Measurements from ENCODE around the gene ACADS.

The ACADS gene

DNA sequence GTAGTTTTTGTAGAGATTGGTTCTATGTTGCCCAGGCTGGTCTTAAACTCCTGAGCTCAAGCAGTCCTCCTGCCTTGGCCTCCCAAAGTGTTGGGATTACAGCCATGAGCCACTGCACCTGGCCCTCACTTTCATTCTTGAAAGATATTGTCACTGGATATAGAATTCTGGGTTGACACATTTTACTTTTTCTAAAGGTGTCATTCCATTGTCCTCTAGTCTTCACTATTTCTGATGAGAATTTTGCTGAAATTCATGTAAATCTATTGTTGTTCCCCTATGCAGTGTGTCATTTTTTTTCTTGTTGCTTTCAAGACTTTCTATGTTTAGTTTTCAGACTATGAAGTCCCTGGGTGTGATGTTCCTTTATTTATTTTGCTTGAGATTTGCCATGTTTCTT lies 29.2 kb downstream of the ACADS start:
- no peaks in the 10 kb centered on the region for H3K36me3 ChIP-seq (ENCODE audit: control insufficient read depth, insufficient read depth, low read length)
- no peak overlapping the region for H3K4me3 ChIP-seq (ENCODE audit: insufficient read depth, low read depth, low read length)
- H3K27me3 ChIP-seq (ENCODE audit: control insufficient read depth, insufficient read depth, low read length, poor library complexity, severe bottlenecking) = no peaks in the 10 kb centered on the region
- no peaks in the 10 kb centered on the region for H3K9me3 ChIP-seq (ENCODE audit: control insufficient read depth, low read length)
- no peak overlapping the region for H3K27ac ChIP-seq (ENCODE audit: insufficient read depth, low read depth, low read length, poor library complexity, severe bottlenecking)
- H3K4me1 ChIP-seq (ENCODE audit: control insufficient read depth, insufficient read depth, low read length) = peaks cover 2% of the 10 kb centered on the region

DNA sequence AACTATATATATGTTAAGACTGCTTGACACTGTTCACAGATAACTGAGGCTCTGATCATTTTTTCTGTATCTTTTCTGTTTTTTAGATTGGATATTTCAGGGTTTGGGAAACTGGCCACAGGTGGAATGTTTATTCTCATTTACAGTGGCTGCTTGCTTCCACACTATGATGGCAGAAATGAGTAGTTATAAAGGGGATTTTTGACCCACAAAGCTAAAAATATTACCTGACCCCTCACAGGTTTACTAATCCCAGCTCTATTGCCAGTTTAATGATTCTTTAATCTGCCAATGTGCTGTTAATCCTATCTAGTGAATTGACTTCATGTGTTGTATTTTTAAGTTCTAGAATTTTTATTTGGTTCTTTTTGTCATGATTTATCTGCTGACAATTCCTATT lies 29.6 kb downstream of the ACADS start:
- Histone ChIP-seq H3K9me3 (ENCODE audit: control insufficient read depth, low read length) (no peaks in the 10 kb centered on the region), H3K36me3 (ENCODE audit: control insufficient read depth, insufficient read depth, low read length) (no peaks in the 10 kb centered on the region), H3K27ac (ENCODE audit: insufficient read depth, low read depth, low read length, poor library complexity, severe bottlenecking) (no peak overlapping the region), H3K4me3 (ENCODE audit: insufficient read depth, low read depth, low read length) (no peak overlapping the region), H3K4me1 (ENCODE audit: control insufficient read depth, insufficient read depth, low read length) (peaks cover 5% of the 10 kb centered on the region), H3K27me3 (ENCODE audit: control insufficient read depth, insufficient read depth, low read length, poor library complexity, severe bottlenecking) (no peaks in the 10 kb centered on the region)

DNA sequence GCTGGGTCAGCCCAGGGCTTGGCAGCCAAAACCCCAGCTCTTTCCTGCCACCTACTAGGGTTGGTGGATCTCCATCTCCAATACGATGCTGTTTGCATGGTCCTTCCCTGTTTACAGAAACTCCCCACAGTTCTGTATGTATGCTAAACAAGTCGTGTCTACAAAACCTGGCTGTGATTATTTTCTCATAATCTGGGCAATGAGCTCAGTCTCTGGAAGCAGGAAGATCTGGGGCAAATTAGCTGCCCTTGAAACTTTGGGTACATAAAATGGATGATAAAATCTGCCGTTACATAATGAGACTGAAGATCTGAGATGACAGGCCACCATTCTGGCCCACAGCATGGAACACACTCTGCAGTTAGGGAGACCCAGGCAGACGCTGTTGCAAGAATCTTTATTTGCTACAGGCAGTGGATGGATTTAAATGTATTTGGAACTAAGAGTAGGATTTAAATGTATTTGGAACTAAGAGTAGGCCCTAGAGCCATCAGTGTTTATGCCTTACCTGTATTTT lies 31.7 kb downstream of the ACADS start:
- Histone ChIP-seq H3K27me3 (ENCODE audit: control insufficient read depth, insufficient read depth, low read length, poor library complexity, severe bottlenecking) (no peaks in the 10 kb centered on the region), H3K4me1 (ENCODE audit: control insufficient read depth, insufficient read depth, low read length) (peaks cover 5% of the 10 kb centered on the region), H3K36me3 (ENCODE audit: control insufficient read depth, insufficient read depth, low read length) (no peaks in the 10 kb centered on the region), H3K9me3 (ENCODE audit: control insufficient read depth, low read length) (no peaks in the 10 kb centered on the region), H3K4me3 (ENCODE audit: insufficient read depth, low read depth, low read length) (no peak overlapping the region), H3K27ac (ENCODE audit: insufficient read depth, low read depth, low read length, poor library complexity, severe bottlenecking) (no peak overlapping the region)
- 90 to 94% methylated on average over 4 of the region's 4 CpGs for WGBS, 2 experiments

DNA sequence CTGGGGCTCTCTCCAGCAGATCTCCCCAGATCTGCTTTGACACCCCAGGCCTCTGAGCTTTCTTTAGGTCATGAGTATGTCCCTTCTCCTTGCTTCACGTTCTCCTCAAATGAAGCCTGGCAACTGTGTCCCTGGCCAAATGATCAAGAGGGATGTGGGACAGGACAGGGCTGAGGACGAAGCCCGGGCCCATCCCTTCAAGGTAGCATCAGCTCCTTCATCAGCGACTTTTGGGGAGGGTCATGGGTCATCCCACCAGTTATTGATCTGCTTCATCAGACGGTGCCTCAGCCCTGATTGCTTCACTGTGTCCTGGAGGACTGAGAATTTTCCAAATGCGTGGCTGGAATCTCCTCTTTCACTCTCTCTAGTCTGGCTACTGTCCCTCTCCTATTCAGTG lies 32.3 kb downstream of the ACADS start:
- WGBS, 2 experiments = 94 to 95% methylated on average over 6 of the region's 6 CpGs
- no peaks in the 10 kb centered on the region for H3K9me3 ChIP-seq (ENCODE audit: control insufficient read depth, low read length)

DNA sequence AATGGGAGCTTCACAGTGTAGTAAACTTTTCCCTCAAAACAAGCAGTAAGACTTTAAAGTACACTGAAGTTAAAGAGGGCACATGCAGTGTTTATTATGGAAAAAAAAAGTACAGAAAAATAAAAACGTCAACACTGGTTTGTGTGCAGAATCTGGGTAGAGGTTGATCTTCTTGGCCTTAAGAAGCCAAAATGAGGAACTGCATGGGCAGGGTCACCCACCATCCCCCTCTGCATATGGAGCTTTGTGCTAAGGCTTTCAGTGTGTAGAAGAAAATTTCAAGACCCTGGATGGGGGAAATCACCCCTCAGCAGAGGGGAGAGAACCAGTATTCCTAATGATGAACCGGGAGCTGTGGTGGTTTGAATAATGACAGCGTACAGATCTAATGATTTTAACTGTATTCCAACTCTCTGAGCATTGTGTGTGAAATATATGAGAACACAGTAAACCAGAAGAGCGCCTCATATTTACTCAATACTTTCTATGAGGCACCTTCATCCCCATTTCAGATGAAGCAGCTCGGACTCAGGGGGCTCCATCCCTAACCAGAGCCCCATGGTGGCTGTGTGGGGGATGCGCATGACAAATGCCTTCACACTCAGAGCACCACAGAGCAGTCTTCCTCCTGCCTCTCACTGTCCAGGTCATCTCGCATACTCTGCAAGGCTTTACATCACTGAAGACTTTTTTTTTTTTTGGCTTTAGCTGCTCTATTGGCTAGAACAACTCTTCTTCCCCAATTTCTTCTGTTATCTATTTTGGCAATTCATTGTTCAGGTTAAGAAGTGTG lies 33.4 kb downstream of the ACADS start:
- no peak overlapping the region for H3K4me3 ChIP-seq (ENCODE audit: insufficient read depth, low read depth, low read length)
- 85 to 88% methylated on average over 7 of the region's 7 CpGs for WGBS, 2 experiments
- peaks cover 5% of the 10 kb centered on the region for H3K4me1 ChIP-seq (ENCODE audit: control insufficient read depth, insufficient read depth, low read length)
- peaks cover 5% of the 10 kb centered on the region for H3K36me3 ChIP-seq (ENCODE audit: control insufficient read depth, insufficient read depth, low read length)
- H3K27ac ChIP-seq (ENCODE audit: insufficient read depth, low read depth, low read length, poor library complexity, severe bottlenecking) = no peak overlapping the region
- no peaks in the 10 kb centered on the region for H3K9me3 ChIP-seq (ENCODE audit: control insufficient read depth, low read length)
- H3K27me3 ChIP-seq (ENCODE audit: control insufficient read depth, insufficient read depth, low read length, poor library complexity, severe bottlenecking) = no peaks in the 10 kb centered on the region

More for the DNA sequence above, 32.3 kb downstream of the ACADS start:
- no peak overlapping the region for H3K4me3 ChIP-seq (ENCODE audit: insufficient read depth, low read depth, low read length)
- no peak overlapping the region for H3K27ac ChIP-seq (ENCODE audit: insufficient read depth, low read depth, low read length, poor library complexity, severe bottlenecking)
- H3K4me1 ChIP-seq (ENCODE audit: control insufficient read depth, insufficient read depth, low read length) = peaks cover 5% of the 10 kb centered on the region
- no peaks in the 10 kb centered on the region for H3K27me3 ChIP-seq (ENCODE audit: control insufficient read depth, insufficient read depth, low read length, poor library complexity, severe bottlenecking)
- peaks cover 3% of the 10 kb centered on the region for H3K36me3 ChIP-seq (ENCODE audit: control insufficient read depth, insufficient read depth, low read length)

DNA sequence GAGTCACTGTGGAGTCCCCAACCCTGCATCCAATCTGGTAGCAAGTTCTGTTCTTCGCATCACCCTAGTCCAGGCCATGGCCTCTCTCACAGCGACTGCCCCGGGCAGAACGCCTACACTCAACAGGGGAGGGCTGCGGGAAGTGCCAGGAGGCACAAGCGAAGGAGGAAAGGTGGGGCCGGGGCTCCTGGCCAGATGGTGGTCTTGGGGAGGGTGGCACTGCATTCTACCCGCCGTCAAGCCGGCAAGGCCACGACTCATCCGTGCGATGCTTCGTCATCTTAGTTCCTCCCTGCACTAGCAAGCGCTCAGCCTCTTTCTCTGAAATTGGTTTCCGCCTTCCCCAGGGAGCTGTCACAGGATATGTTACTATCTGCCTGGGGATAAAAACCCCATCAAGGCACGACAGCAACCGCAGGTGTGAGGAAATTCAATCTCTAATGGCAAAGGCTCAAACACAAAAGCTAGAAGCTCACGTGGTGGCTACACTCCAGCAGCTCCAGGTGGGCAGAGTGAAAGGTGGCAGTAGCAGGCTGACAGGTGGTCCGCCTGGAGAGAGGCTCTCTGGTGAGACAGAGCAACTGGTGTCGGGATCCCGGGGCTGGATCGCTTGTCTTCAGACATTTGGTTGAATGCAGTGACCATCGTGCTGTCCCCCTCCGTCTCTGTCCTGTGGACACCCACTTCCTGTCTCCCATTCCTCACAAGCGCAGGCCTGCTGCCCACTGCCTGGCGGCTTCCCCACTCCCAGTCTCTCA lies 34.1 kb downstream of the ACADS start:
- H3K27ac ChIP-seq (ENCODE audit: insufficient read depth, low read depth, low read length, poor library complexity, severe bottlenecking) = no peak overlapping the region
- H3K27me3 ChIP-seq (ENCODE audit: control insufficient read depth, insufficient read depth, low read length, poor library complexity, severe bottlenecking) = no peaks in the 10 kb centered on the region
- no peaks in the 10 kb centered on the region for H3K9me3 ChIP-seq (ENCODE audit: control insufficient read depth, low read length)
- peaks cover 7% of the 10 kb centered on the region for H3K36me3 ChIP-seq (ENCODE audit: control insufficient read depth, insufficient read depth, low read length)
- no peak overlapping the region for H3K4me3 ChIP-seq (ENCODE audit: insufficient read depth, low read depth, low read length)
- WGBS, 2 experiments = 83 to 86% methylated on average over 27 of the region's 27 CpGs
- peaks cover 5% of the 10 kb centered on the region for H3K4me1 ChIP-seq (ENCODE audit: control insufficient read depth, insufficient read depth, low read length)

DNA sequence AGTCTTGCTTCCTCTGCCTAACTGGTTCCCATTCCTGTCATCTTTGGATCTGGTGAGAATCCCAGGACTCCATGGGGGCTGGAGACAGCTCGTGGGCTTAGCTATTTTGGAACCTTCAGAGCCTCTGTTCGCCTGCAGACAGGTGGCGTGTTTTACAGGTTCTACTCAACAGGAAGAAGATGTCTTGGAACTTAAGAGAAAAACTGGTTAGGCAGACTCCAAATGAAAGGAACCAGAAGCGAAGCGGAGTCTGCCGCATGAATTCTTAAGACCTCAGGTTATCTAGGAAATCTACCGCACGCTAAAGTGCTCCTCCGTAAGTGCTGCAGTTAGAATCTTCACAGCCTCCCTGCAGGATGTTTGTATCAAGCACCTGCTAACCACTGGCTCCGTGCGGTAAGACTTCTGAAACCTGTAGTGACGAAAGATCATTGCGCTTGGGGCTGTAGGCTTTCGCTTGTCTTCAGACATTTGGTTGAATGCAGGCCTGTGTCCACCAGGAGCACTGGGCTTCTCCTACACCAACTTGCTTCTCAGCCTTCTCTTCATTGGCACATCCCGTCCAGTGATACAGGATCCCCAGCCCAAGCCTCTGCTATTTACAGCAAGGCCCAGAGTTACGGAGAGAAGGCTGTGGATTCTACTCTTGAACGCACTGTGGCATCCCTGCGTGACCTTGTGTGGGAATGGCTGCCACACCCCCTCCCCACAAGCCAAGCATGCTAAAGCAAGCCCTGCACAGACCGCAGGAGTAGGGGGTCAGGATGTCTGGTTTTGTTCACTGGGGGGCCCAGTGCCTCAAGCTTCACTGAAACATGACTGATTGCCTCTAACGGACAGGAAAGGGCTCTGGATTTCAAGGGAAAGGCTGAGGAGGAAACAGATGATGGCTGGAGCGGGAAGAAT lies 35.0 kb downstream of the ACADS start:
- Histone ChIP-seq H3K4me3 (ENCODE audit: insufficient read depth, low read depth, low read length) (no peak overlapping the region), H3K4me1 (ENCODE audit: control insufficient read depth, insufficient read depth, low read length) (peaks cover 5% of the 10 kb centered on the region), H3K27ac (ENCODE audit: insufficient read depth, low read depth, low read length, poor library complexity, severe bottlenecking) (no peak overlapping the region), H3K9me3 (ENCODE audit: control insufficient read depth, low read length) (no peaks in the 10 kb centered on the region), H3K36me3 (ENCODE audit: control insufficient read depth, insufficient read depth, low read length) (peaks cover 9% of the 10 kb centered on the region), H3K27me3 (ENCODE audit: control insufficient read depth, insufficient read depth, low read length, poor library complexity, severe bottlenecking) (no peaks in the 10 kb centered on the region)
- WGBS, 2 experiments = 88 to 89% methylated on average over 21 of the region's 21 CpGs

DNA sequence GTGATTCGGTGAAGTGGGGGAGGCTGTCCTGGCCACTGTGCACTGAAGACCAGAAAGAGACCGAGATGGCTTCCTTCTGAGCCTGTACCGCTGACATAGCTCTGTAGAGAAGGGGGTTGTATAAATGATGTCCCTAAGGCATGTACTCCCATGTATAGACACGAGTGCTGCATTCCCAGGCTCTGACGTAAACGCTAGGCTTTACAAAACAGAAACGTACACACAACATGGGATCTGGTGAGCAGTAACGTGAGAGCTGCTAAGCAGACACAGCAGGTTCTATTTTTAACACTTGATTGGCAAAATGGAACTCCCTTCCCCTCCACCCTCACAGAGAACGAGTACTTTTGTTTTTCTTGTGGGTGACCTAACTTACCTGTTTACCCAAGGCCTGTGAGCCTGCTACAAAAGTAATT lies 35.9 kb downstream of the ACADS start:
- H3K4me1 ChIP-seq (ENCODE audit: control insufficient read depth, insufficient read depth, low read length) = peaks cover 5% of the 10 kb centered on the region
- H3K27me3 ChIP-seq (ENCODE audit: control insufficient read depth, insufficient read depth, low read length, poor library complexity, severe bottlenecking) = no peaks in the 10 kb centered on the region
- H3K9me3 ChIP-seq (ENCODE audit: control insufficient read depth, low read length) = no peaks in the 10 kb centered on the region
- H3K27ac ChIP-seq (ENCODE audit: insufficient read depth, low read depth, low read length, poor library complexity, severe bottlenecking) = no peak overlapping the region
- no peak overlapping the region for H3K4me3 ChIP-seq (ENCODE audit: insufficient read depth, low read depth, low read length)
- 93 to 94% methylated on average over 9 of the region's 9 CpGs for WGBS, 2 experiments
- peaks cover 15% of the 10 kb centered on the region for H3K36me3 ChIP-seq (ENCODE audit: control insufficient read depth, insufficient read depth, low read length)

DNA sequence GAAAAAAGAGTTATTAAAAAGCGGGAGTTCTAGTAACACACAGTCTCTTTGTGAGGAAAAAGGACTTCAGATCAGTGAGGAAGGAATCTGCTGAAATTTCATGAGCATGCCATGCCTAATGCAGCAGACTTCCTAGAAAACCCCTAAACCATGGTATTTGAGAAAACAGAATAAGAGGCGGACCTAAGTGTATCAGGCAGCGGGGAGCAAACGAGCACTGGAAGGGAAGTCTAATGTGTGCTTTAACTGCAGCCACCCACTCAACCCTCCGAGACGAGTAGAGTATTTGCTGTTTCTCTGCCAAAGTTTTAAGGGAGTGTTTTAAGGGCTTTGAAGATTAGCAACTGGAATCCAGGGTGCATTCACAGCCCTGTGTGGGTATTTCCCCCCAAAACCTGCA lies 36.5 kb downstream of the ACADS start:
- Histone ChIP-seq H3K27ac (ENCODE audit: insufficient read depth, low read depth, low read length, poor library complexity, severe bottlenecking) (no peak overlapping the region), H3K4me1 (ENCODE audit: control insufficient read depth, insufficient read depth, low read length) (peaks cover 5% of the 10 kb centered on the region), H3K36me3 (ENCODE audit: control insufficient read depth, insufficient read depth, low read length) (peaks cover 21% of the 10 kb centered on the region), H3K4me3 (ENCODE audit: insufficient read depth, low read depth, low read length) (no peak overlapping the region), H3K27me3 (ENCODE audit: control insufficient read depth, insufficient read depth, low read length, poor library complexity, severe bottlenecking) (no peaks in the 10 kb centered on the region), H3K9me3 (ENCODE audit: control insufficient read depth, low read length) (no peaks in the 10 kb centered on the region)
- 92 to 93% methylated on average over 6 of the region's 6 CpGs for WGBS, 2 experiments

DNA sequence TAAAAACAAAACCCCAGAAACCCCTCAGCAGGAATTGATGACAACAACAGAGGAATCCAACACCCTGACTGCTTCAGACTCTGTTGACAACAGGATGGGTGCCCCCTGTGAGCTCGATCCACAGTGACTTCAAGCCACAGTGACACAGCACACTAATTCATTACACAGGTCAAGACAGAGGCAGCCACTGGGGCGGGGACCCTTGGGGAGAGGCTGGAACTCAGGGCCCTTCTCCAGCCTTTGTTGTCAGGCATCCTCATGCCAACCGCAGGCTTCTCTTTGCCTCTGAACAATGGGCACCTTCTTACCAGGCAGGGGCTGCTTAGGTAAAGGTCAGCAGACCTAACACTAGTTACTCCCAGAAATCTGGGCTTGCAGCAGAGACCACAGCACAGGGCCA lies 37.6 kb downstream of the ACADS start:
- Histone ChIP-seq H3K4me3 (ENCODE audit: insufficient read depth, low read depth, low read length) (no peak overlapping the region), H3K27ac (ENCODE audit: insufficient read depth, low read depth, low read length, poor library complexity, severe bottlenecking) (no peak overlapping the region), H3K4me1 (ENCODE audit: control insufficient read depth, insufficient read depth, low read length) (peaks cover 5% of the 10 kb centered on the region), H3K36me3 (ENCODE audit: control insufficient read depth, insufficient read depth, low read length) (peaks cover 29% of the 10 kb centered on the region), H3K9me3 (ENCODE audit: control insufficient read depth, low read length) (no peaks in the 10 kb centered on the region), H3K27me3 (ENCODE audit: control insufficient read depth, insufficient read depth, low read length, poor library complexity, severe bottlenecking) (no peaks in the 10 kb centered on the region)
- WGBS, 2 experiments = 57 to 61% methylated on average over 3 of the region's 3 CpGs
